Thyroid gland (tissue), 4 donors: ENCODE results near the gene NXN. TPM values are rescaled to one million over a fixed set of nuclear protein-coding genes. Genes with fewer than 3 reads are reported as not detected.
A peak's percentile ranks its signal among the peaks of the same experiment; 100 is the strongest.
"Not testable (repeated sequence)": the region's sequence is repeated elsewhere in the genome, so short reads cannot be mapped to it uniquely, and the experiment has no call there.

Experiments used
- DNase-seq, 2 donors: peaks; one replicate each; pipeline ENCODE4 v3.0.0-alpha.2; 2019
- H3K27ac ChIP-seq, 3 donors: fragments of 200-600 bp; sonication (generic); 1 replicate in 2 of 3; 2 replicates in 1 of 3; pipeline ENCODE4 v1.5.1; 2016 to 2019; ENCODE audit warnings: mild to moderate bottlenecking in 1 of 3, moderate library complexity in 1 of 3
- H3K27me3 ChIP-seq: fragments of 200-600 bp; sonication (generic); one replicate; pipeline ENCODE4 v1.5.1; 2019
- H3K36me3 ChIP-seq, 2 donors: fragments of 200-600 bp; sonication (generic); one replicate each; pipeline ENCODE4 v1.5.1; 2016 to 2019
- H3K4me1 ChIP-seq, 2 donors: fragments of 200-600 bp; sonication (generic); one replicate each; pipeline ENCODE4 v1.5.1; 2017 to 2019
- H3K4me3 ChIP-seq, 3 donors: fragments of 200-600 bp; sonication (generic); replicated peaks in 1 of 3; 1 replicate in 2 of 3; 2 replicates in 1 of 3; pipeline ENCODE4 v1.5.1; 2016; ENCODE audit warnings: mild to moderate bottlenecking in 1 of 3
- H3K9me3 ChIP-seq: fragments of 200-600 bp; sonication (generic); one replicate; pipeline ENCODE4 v1.5.1; 2017
- CTCF ChIP-seq, 6 experiments: fragments of 200-600 bp in 3 of 6; fragments of 450-650 bp in 3 of 6; sonication (generic) in 3 of 6; IDR thresholded peaks; one replicate each; pipeline ENCODE4 v1.5.1; 2016 to 2019; ENCODE audit warnings: antibody characterized with exemption in 6 of 6, mild to moderate bottlenecking in 2 of 6, inconsistent platforms in 1 of 6, moderate library complexity in 1 of 6
- POLR2A ChIP-seq, 2 donors: fragments of 450-650 bp; IDR thresholded peaks; one replicate each; pipeline ENCODE4 v1.6.1; 2017; ENCODE audit warnings: antibody characterized with exemption in 2 of 2, mild to moderate bottlenecking in 2 of 2, moderate library complexity in 1 of 2
- WGBS, 2 donors: methylation state at CpG; one replicate each; pipeline ENCODE4 v1.1.5; 2017; 5-methylcytosine and 5-hydroxymethylcytosine counted together
- intact Hi-C: fragments of 100-400 bp; cut with DNase I; formaldehyde crosslinking; loops from one replicate; pipeline ENCODE4 v1.15.1; 2023
- total RNA-seq, 4 donors: library from RNA; depleted of rRNA; stranded (reverse); fragments of >200 nt; gene quantifications; one replicate each; pipeline ENCODE4 v1.2.3, GENCODE V29; 2016

NXN gene
- total RNA-seq, 4 donors from 2014 or later = 14.5 to 18.3 (median 17.2) TPM

- TF ChIP-seq POLR2A (IDR thresholded peaks at IDR 0.05) (no peak), CTCF (IDR thresholded peaks at IDR 0.05) (no peak)
- Histone ChIP-seq H3K4me3 (no peak overlapping the region), H3K36me3 (no peaks in the 10 kb centered on the region), H3K27me3 (no peaks in the 10 kb centered on the region), H3K9me3 (no peaks in the 10 kb centered on the region), H3K4me1 (no peaks in the 10 kb centered on the region), H3K27ac (no peak overlapping the region)
- intact Hi-C loops = no loop called here
- no peak for DNase-seq
- WGBS, 2 donors = 60 to 82% methylated on average over 6 of the region's 6 CpGs
Measured at GRCh38 chr17:907725-908124, 71.9 kb downstream of the NXN start.

GRCh38 chr17:905708-906107, 73.9 kb downstream of the NXN start:
- intact Hi-C loops, H3K4me1 ChIP-seq, DNase-seq, H3K27me3 ChIP-seq, H3K9me3 ChIP-seq, H3K27ac ChIP-seq, H3K36me3 ChIP-seq, H3K4me3 ChIP-seq: not testable (repeated sequence)
- WGBS, 2 donors = 92 to 95% methylated on average over 6 of the region's 6 CpGs

- TF ChIP-seq POLR2A (IDR thresholded peaks at IDR 0.05) = no peak
- no peak for TF ChIP-seq CTCF (IDR thresholded peaks at IDR 0.05)
- Histone ChIP-seq H3K9me3 (no peaks in the 10 kb centered on the region), H3K4me1 (peaks cover 0 to 17% of the 10 kb centered on the region in 2 donors), H3K27ac (no peak overlapping the region), H3K36me3 (no peaks in the 10 kb centered on the region), H3K27me3 (no peaks in the 10 kb centered on the region), H3K4me3 (no peak overlapping the region)
- no peak for DNase-seq
- 73 to 88% methylated on average over 34 of the region's 34 CpGs for WGBS, 2 donors
- intact Hi-C loops = no loop called here
Measured at GRCh38 chr17:903691-904481, 75.7 kb downstream of the NXN start.

GRCh38 chr17:902463-902862, 77.1 kb downstream of the NXN start:
- no peak for DNase-seq
- peak overlapping the region in 2 of 3 donors; percentile 55 to 71 for H3K27ac ChIP-seq
- H3K9me3 ChIP-seq = no peaks in the 10 kb centered on the region
- no peak for TF ChIP-seq POLR2A (IDR thresholded peaks at IDR 0.05)
- no peak for TF ChIP-seq CTCF (IDR thresholded peaks at IDR 0.05)
- intact Hi-C loops = no loop called here
- H3K4me1 ChIP-seq = peaks cover 0 to 17% of the 10 kb centered on the region in 2 donors
- no peaks in the 10 kb centered on the region for H3K36me3 ChIP-seq
- H3K27me3 ChIP-seq = no peaks in the 10 kb centered on the region
- WGBS, 2 donors = 91% methylated on average over 8 of the region's 8 CpGs
- H3K4me3 ChIP-seq = no peak overlapping the region

GRCh38 chr17:901964-902363, 77.6 kb downstream of the NXN start:
- H3K9me3 ChIP-seq = no peaks in the 10 kb centered on the region
- peak overlapping the region; percentile 42 to 71 (median 55) for H3K27ac ChIP-seq
- intact Hi-C loops = no loop called here
- H3K36me3 ChIP-seq = no peaks in the 10 kb centered on the region
- no peak for DNase-seq
- TF ChIP-seq CTCF (IDR thresholded peaks at IDR 0.05) (no peak), POLR2A (IDR thresholded peaks at IDR 0.05) (no peak)
- H3K27me3 ChIP-seq = no peaks in the 10 kb centered on the region
- WGBS, 2 donors = 90 to 91% methylated on average over 20 to 21 of the region's 21 CpGs
- no peak overlapping the region for H3K4me3 ChIP-seq
- H3K4me1 ChIP-seq = peaks cover 0 to 17% of the 10 kb centered on the region in 2 donors
